ENCODE measurements around the gene SAFB2.

DNA sequence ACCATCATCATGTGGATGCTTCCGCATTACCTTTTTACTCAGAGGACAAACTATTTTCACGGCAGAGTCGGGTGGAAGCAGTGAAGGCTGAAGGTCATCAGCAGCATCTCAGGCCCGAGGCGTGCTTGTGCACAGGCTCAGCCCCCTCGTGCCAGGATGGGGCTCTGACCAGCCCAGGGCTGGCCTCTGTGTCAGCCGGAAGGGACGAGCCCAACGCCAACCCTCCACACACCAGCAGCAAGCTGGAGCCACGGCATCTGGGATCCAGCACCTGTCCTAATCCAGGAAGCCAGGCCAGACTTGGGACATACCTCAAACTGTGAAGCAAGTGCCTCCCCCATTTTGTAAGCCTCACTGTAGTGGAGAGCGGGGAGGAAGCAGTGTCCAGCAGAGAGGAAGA lies 46.6 kb upstream of the SAFB2 start:
- TF ChIP-seq, protein P1, sequence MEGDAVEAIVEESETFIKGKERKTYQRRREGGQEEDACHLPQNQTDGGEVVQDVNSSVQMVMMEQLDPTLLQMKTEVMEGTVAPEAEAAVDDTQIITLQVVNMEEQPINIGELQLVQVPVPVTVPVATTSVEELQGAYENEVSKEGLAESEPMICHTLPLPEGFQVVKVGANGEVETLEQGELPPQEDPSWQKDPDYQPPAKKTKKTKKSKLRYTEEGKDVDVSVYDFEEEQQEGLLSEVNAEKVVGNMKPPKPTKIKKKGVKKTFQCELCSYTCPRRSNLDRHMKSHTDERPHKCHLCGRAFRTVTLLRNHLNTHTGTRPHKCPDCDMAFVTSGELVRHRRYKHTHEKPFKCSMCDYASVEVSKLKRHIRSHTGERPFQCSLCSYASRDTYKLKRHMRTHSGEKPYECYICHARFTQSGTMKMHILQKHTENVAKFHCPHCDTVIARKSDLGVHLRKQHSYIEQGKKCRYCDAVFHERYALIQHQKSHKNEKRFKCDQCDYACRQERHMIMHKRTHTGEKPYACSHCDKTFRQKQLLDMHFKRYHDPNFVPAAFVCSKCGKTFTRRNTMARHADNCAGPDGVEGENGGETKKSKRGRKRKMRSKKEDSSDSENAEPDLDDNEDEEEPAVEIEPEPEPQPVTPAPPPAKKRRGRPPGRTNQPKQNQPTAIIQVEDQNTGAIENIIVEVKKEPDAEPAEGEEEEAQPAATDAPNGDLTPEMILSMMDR (IDR thresholded peaks at IDR 0.05), result no peak
- TF ChIP-seq POLR2A (IDR thresholded peaks at IDR 0.05), result no peak

All from gastroesophageal sphincter (tissue), 3 donors.